ENCODE data around the gene TRIML2. TPM values are rescaled to one million over a fixed set of nuclear protein-coding genes. Genes with fewer than 3 reads are reported as not detected.

TRIML2 gene
- total and polyA plus RNA-seq, 9 of the 15 experiments (the other 6 are each of a cell fraction or from before 2014, with no cell fraction given): 0.03 to 0.16 TPM; not detected in 7

DNA sequence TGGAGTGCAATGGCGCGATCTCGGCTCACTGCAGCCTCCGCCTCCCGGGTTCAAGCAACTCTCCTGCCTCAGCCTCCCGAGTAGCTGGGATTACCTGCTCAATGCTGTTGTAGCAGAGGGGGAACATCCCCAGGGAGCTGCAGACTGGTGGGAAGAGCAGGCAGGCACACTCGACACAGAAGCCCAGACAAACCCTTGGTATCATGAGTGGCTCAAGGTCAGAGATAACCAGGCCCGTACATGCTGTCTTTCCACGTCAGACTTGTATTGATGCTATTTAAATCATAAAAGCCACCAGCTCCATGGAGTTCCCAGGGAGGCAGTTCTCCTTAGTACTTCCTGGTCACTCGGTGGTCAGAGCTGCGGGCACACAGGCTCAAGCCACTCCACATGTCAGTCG, 33.2 kb downstream of the TRIML2 start:
- Histone ChIP-seq H3K36me3 (ENCODE audit: control insufficient read depth, insufficient read depth, low read length) (no peaks in the 10 kb centered on the region), H3K9me1 (ENCODE audit: control insufficient read depth, insufficient read depth, low read length) (no peaks in the 10 kb centered on the region), H2AFZ (ENCODE audit: low read depth, low read length) (no peak overlapping the region), H4K20me1 (replicated peaks; ENCODE audit: control insufficient read depth, insufficient read depth, low read length) (no peaks in the 10 kb centered on the region), H3K9me3 (replicated peaks; ENCODE audit: control insufficient read depth, insufficient read depth, low read depth, low read length) (no peaks in the 10 kb centered on the region), H3K4me1 (replicated peaks in 1 of 2; ENCODE audit: control insufficient read depth in 2 of 2, insufficient read depth in 2 of 2, low read length in 2 of 2) (no peaks in the 10 kb centered on the region), H3K4me2 (ENCODE audit: insufficient read depth, low read length) (no peak overlapping the region), H3K4me3 (no peak overlapping the region), H3K27ac (ENCODE audit: extremely low read depth, low read depth, low read length) (no peak overlapping the region), H3K27me3 (ENCODE audit: control insufficient read depth in 2 of 2, insufficient read depth in 2 of 2, low read length in 2 of 2) (no peaks in the 10 kb centered on the region), H3K9ac (ENCODE audit: insufficient read depth in 1 of 2, low read depth in 2 of 2, low read length in 2 of 2) (no peak overlapping the region), H3K79me2 (ENCODE audit: control insufficient read depth, insufficient read depth, low read length) (no peaks in the 10 kb centered on the region)
- intact Hi-C loops (cut with micrococcal nuclease) (no loop called here), in situ Hi-C loops (cut with MboI) (no loop called here)
- ATAC-seq: no peak
- BruUV-seq (replicated peaks): no TSS peak
- no peak for FAIRE-seq
- DNase-seq (ENCODE audit: extremely low read depth in 1 of 4, low spot score in 3 of 4): no peak
- ChIA-PET POLR2A (no interaction called here), CTCF (ENCODE audit: low intra/inter-chr PET ratio) (no interaction called here)
- WGBS (ENCODE audit: insufficient coverage, low coverage, missing lambda C conversion rate): under 1% methylated on average over 12 of the region's 12 CpGs
- TF ChIP-seq CTBP1 (IDR thresholded peaks at IDR 0.05; ENCODE audit: borderline replicate concordance) (no peak), YY1 (IDR thresholded peaks at IDR 0.05; ENCODE audit: borderline replicate concordance in 1 of 3, control insufficient read depth in 1 of 3, extremely low read depth in 1 of 3, insufficient read depth in 3 of 3, insufficient read length in 1 of 3, insufficient replicate concordance in 2 of 3, low read depth in 1 of 3, low read length in 2 of 3) (no peak), ZNF780A (CRISPR knock-in tag; IDR thresholded peaks at IDR 0.05) (no peak), CREBBP (IDR thresholded peaks at IDR 0.05; ENCODE audit: low read depth, low read length) (no peak), PRMT5 (CRISPR knock-in tag; IDR thresholded peaks at IDR 0.05) (no peak), MCM3 (IDR thresholded peaks at IDR 0.05) (no peak), TAL1 (IDR thresholded peaks at IDR 0.05) (no peak), HDAC1 (IDR thresholded peaks at IDR 0.05) (no peak), CXXC5 (CRISPR knock-in tag; IDR thresholded peaks at IDR 0.05) (no peak), KDM1A (IDR thresholded peaks at IDR 0.05) (no peak), MTF1 (CRISPR knock-in tag; IDR thresholded peaks at IDR 0.05; ENCODE audit: borderline replicate concordance) (no peak)
